Renal pelvis (tissue), 4 donors: ENCODE data around the gene TOE1. TPM values are rescaled to one million over a fixed set of nuclear protein-coding genes. Genes with fewer than 3 reads are reported as not detected.
"Not testable (repeated sequence)": the region's sequence is repeated elsewhere in the genome, so short reads cannot be mapped to it uniquely, and the experiment has no call there.

ENCODE experiments used
- DNase-seq: peaks from one replicate; pipeline ENCODE4 v3.0.0-alpha.2; 2013
- polyA plus RNA-seq, 3 donors: library from polyadenylated mRNA; unstranded; fragments of 120-200 nt; gene quantifications; one replicate each; pipeline ENCODE4 v1.2.1, GENCODE V29; 2013; ENCODE audit not compliant: insufficient read length in 3 of 3

The TOE1 gene
- polyA plus RNA-seq, 3 donors = 12.5 to 15.3 (median 14.1) TPM

- DNase-seq = no peak
Observed at GRCh38 chr1:45351508-45351907, 11.5 kb downstream of the TOE1 start.

GRCh38 chr1:45353685-45354084 is 13.7 kb downstream of the TOE1 start:
- no peak for DNase-seq

- DNase-seq = no peak
Observed at GRCh38 chr1:45354838-45355237, 14.9 kb downstream of the TOE1 start.

- DNase-seq = no peak
Observed at GRCh38 chr1:45355683-45356082, 15.7 kb downstream of the TOE1 start.

GRCh38 chr1:45356186-45356585 is 16.2 kb downstream of the TOE1 start:
- DNase-seq = no peak

GRCh38 chr1:45359882-45360513 is 20.0 kb downstream of the TOE1 start:
- DNase-seq = peak; percentile 45

- peak; percentile 24 for DNase-seq
Observed at GRCh38 chr1:45360981-45361380, 21.0 kb downstream of the TOE1 start.

GRCh38 chr1:45364294-45364693 is 24.3 kb downstream of the TOE1 start:
- DNase-seq = no peak

- no peak for DNase-seq
Observed at GRCh38 chr1:45365051-45365450, 25.1 kb downstream of the TOE1 start.

GRCh38 chr1:45370575-45370974 is 30.6 kb downstream of the TOE1 start:
- no peak for DNase-seq

GRCh38 chr1:45373573-45373972 is 33.6 kb downstream of the TOE1 start:
- no peak for DNase-seq

GRCh38 chr1:45375104-45376090 is 35.4 kb downstream of the TOE1 start:
- DNase-seq = no peak

GRCh38 chr1:45378184-45378583 is 38.2 kb downstream of the TOE1 start:
- no peak for DNase-seq

GRCh38 chr1:45379524-45379923 is 39.6 kb downstream of the TOE1 start:
- no peak for DNase-seq

- DNase-seq = no peak
Observed at GRCh38 chr1:45380125-45380524, 40.2 kb downstream of the TOE1 start.

GRCh38 chr1:45380730-45381129 is 40.8 kb downstream of the TOE1 start:
- DNase-seq = no peak

GRCh38 chr1:45381243-45381642 is 41.3 kb downstream of the TOE1 start:
- DNase-seq = no peak

- no peak for DNase-seq
Observed at GRCh38 chr1:45383191-45383590, 43.2 kb downstream of the TOE1 start.

- DNase-seq = not testable (repeated sequence)
Observed at GRCh38 chr1:45384213-45384612, 44.2 kb downstream of the TOE1 start.

GRCh38 chr1:45385302-45385701 is 45.3 kb downstream of the TOE1 start:
- DNase-seq = no peak

- DNase-seq = no peak
Observed at GRCh38 chr1:45386219-45386618, 46.2 kb downstream of the TOE1 start.
